Tibial artery (tissue), 4 donors: Measurements from ENCODE around the gene IL36A.

Experiments used
- DNase-seq, 2 donors: peaks; one replicate each; pipeline ENCODE4 v3.0.0-alpha.2; 2019
- H3K27ac ChIP-seq, 2 donors: fragments of 200-600 bp; sonication (generic) in 1 of 2; 1 replicate in 1 of 2; 2 replicates in 1 of 2; pipeline ENCODE4 v1.5.1; 2018 to 2019; ENCODE audit warnings: mild to moderate bottlenecking in 1 of 2
- H3K27me3 ChIP-seq, 2 donors: fragments of 200-600 bp; sonication (generic) in 1 of 2; one replicate each; pipeline versions ENCODE4 v1.5.1 to v1.6.0; 2016 to 2019
- H3K36me3 ChIP-seq, 3 donors: fragments of 200-600 bp; sonication (generic) in 2 of 3; one replicate each; pipeline ENCODE4 v1.5.1; 2016 to 2019; ENCODE audit warnings: mild to moderate bottlenecking in 2 of 3
- H3K4me1 ChIP-seq, 4 donors: fragments of 200-600 bp; sonication (generic) in 2 of 4; 1 replicate in 3 of 4; 2 replicates in 1 of 4; pipeline ENCODE4 v1.5.1; 2016 to 2019
- H3K4me3 ChIP-seq, 2 donors: fragments of 200-600 bp; sonication (generic) in 1 of 2; 1 replicate in 1 of 2; 2 replicates in 1 of 2; pipeline ENCODE4 v1.5.1; 2018 to 2019; ENCODE audit warnings: mild to moderate bottlenecking in 2 of 2
- H3K9me3 ChIP-seq, 3 donors: fragments of 200-600 bp; sonication (generic) in 1 of 3; one replicate each; pipeline ENCODE4 v1.5.1; 2016 to 2019
- CTCF ChIP-seq, 2 experiments: fragments of 200-600 bp in 1 of 2; fragments of 450-650 bp in 1 of 2; IDR thresholded peaks; one replicate each; pipeline ENCODE4 v1.5.1; 2017 to 2019; ENCODE audit warnings: antibody characterized with exemption in 2 of 2, mild to moderate bottlenecking in 1 of 2, moderate library complexity in 1 of 2
- intact Hi-C: fragments of 100-400 bp; cut with DNase I; formaldehyde crosslinking; loops from one replicate; pipeline ENCODE4 v1.15.0; 2023; ENCODE audit warnings: low total_unique reads

The IL36A gene

GRCh38 chr2:113014067-113014466 is 8.8 kb downstream of the IL36A start:
- Histone ChIP-seq H3K27me3 (no peaks in the 10 kb centered on the region), H3K4me3 (no peak overlapping the region), H3K4me1 (no peaks in the 10 kb centered on the region), H3K9me3 (no peaks in the 10 kb centered on the region), H3K27ac (no peak overlapping the region), H3K36me3 (no peaks in the 10 kb centered on the region)
- no peak for DNase-seq
- no peak for TF ChIP-seq CTCF (IDR thresholded peaks at IDR 0.05)
- intact Hi-C loops = no loop called here

GRCh38 chr2:113015042-113015441 is 9.8 kb downstream of the IL36A start:
- no peak overlapping the region for H3K27ac ChIP-seq
- no peak for TF ChIP-seq CTCF (IDR thresholded peaks at IDR 0.05)
- intact Hi-C loops = no loop called here
- H3K36me3 ChIP-seq = no peaks in the 10 kb centered on the region
- no peak overlapping the region for H3K4me3 ChIP-seq
- no peaks in the 10 kb centered on the region for H3K9me3 ChIP-seq
- no peaks in the 10 kb centered on the region for H3K4me1 ChIP-seq
- no peak for DNase-seq
- no peaks in the 10 kb centered on the region for H3K27me3 ChIP-seq

GRCh38 chr2:113015655-113016054 is 10.4 kb downstream of the IL36A start:
- Histone ChIP-seq H3K9me3 (no peaks in the 10 kb centered on the region), H3K4me1 (no peaks in the 10 kb centered on the region), H3K27ac (no peak overlapping the region), H3K4me3 (no peak overlapping the region), H3K36me3 (no peaks in the 10 kb centered on the region), H3K27me3 (no peaks in the 10 kb centered on the region)
- no peak for TF ChIP-seq CTCF (IDR thresholded peaks at IDR 0.05)
- intact Hi-C loops = no loop called here
- no peak for DNase-seq

DNA sequence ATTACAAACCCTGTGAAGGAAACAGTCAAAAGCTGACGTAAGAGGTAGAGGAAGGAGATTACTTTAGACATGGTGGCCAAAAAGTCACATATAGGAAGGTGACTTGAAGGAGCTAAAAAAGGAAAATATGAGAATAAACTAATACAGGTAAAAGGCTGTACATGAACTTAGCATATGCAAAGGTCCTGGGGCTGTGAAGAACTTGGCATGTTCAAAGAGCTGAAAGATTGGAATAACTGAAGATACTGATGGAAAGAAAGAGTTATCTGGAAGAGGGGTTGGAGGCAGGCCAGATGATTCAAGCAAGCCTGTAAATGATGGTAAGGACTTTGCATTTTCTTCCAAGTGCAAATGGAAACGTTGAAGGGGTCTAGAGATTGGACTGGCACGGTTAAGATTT is 13.2 kb downstream of the IL36A start:
- no peak for DNase-seq
- H3K4me3 ChIP-seq = no peak overlapping the region
- TF ChIP-seq CTCF (IDR thresholded peaks at IDR 0.05) = no peak
- no peaks in the 10 kb centered on the region for H3K36me3 ChIP-seq
- H3K9me3 ChIP-seq = no peaks in the 10 kb centered on the region
- intact Hi-C loops = no loop called here
- no peak overlapping the region for H3K27ac ChIP-seq
- H3K27me3 ChIP-seq = no peaks in the 10 kb centered on the region
- H3K4me1 ChIP-seq = no peaks in the 10 kb centered on the region

DNA sequence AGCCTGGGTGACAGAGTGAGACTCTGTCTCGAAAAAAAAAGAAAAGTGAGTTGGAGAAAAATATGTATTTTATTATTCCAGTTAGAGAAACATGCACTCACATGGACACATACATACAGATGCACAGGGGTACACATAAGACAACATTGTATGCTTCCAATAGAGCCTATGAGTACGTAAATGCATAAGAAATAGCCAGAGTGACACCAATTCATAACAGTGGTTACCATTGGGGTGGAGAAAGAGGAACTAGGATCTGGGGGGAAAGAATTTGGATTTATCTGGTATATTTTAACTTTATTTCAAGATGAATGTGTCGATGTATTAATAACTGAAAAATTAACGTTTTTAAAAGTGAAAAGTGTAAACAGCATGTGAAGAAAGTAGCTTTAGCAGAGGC is 16.1 kb downstream of the IL36A start:
- no peaks in the 10 kb centered on the region for H3K27me3 ChIP-seq
- H3K9me3 ChIP-seq = no peaks in the 10 kb centered on the region
- no peak for DNase-seq
- no peak for TF ChIP-seq CTCF (IDR thresholded peaks at IDR 0.05)
- no peak overlapping the region for H3K4me3 ChIP-seq
- no peak overlapping the region for H3K27ac ChIP-seq
- no peaks in the 10 kb centered on the region for H3K36me3 ChIP-seq
- H3K4me1 ChIP-seq = no peaks in the 10 kb centered on the region
- intact Hi-C loops = no loop called here

GRCh38 chr2:113024764-113025163 is 19.5 kb downstream of the IL36A start:
- Histone ChIP-seq H3K9me3 (no peaks in the 10 kb centered on the region), H3K4me1 (no peaks in the 10 kb centered on the region), H3K36me3 (no peaks in the 10 kb centered on the region), H3K4me3 (no peak overlapping the region), H3K27me3 (peaks cover 0 to 2% of the 10 kb centered on the region in 2 donors), H3K27ac (no peak overlapping the region)
- intact Hi-C loops = no loop called here
- no peak for DNase-seq
- no peak for TF ChIP-seq CTCF (IDR thresholded peaks at IDR 0.05)
